ENCODE data around the gene CYP1A2.

DNA sequence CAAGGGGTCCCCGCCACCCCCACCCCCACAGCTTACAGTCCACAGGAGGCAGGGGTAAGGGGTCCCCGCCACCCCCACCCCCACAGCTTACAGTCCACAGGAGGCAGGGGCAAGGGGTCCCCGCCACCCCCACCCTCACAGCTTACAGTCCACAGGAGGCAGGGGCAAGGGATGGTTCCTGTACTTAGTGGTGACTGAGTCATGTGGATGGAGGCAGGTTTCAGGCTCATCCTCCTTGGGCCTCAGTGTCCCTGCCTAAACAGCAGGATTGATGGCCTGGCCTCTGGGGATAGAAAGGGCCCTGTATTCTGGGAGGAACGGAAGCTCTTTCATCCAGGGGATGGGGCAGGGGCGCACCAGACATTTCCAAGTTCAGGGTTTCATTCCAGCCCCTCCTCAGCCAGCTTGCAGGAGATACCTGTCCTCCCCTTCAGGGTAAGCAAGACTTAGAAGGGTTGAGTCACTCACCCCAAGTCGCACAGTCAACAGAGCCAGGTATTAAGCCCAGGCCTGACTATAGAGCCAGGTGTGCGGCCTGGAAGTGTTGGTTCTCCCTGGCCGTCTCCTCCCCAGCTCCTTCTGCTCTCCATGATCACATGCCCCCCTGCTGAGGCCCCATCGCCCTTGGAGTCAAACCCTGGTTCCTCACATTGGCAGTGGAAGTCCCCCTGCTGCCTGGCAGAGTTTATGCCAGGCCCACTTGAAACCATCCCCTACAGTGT, 45.8 kb downstream of the CYP1A2 start:
- TF ChIP-seq, protein P1, sequence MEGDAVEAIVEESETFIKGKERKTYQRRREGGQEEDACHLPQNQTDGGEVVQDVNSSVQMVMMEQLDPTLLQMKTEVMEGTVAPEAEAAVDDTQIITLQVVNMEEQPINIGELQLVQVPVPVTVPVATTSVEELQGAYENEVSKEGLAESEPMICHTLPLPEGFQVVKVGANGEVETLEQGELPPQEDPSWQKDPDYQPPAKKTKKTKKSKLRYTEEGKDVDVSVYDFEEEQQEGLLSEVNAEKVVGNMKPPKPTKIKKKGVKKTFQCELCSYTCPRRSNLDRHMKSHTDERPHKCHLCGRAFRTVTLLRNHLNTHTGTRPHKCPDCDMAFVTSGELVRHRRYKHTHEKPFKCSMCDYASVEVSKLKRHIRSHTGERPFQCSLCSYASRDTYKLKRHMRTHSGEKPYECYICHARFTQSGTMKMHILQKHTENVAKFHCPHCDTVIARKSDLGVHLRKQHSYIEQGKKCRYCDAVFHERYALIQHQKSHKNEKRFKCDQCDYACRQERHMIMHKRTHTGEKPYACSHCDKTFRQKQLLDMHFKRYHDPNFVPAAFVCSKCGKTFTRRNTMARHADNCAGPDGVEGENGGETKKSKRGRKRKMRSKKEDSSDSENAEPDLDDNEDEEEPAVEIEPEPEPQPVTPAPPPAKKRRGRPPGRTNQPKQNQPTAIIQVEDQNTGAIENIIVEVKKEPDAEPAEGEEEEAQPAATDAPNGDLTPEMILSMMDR (IDR thresholded peaks at IDR 0.05), result no peak
- no peak for TF ChIP-seq EP300 (IDR thresholded peaks at IDR 0.05)
- TF ChIP-seq POLR2A (IDR thresholded peaks at IDR 0.05), result no peak

All from ovary (tissue), 3 donors.